ENCODE results near the gene TNRC6A.
"Not testable (repeated sequence)": the region's sequence is repeated elsewhere in the genome, so short reads cannot be mapped to it uniquely, and the experiment has no call there.

The TNRC6A gene

DNA sequence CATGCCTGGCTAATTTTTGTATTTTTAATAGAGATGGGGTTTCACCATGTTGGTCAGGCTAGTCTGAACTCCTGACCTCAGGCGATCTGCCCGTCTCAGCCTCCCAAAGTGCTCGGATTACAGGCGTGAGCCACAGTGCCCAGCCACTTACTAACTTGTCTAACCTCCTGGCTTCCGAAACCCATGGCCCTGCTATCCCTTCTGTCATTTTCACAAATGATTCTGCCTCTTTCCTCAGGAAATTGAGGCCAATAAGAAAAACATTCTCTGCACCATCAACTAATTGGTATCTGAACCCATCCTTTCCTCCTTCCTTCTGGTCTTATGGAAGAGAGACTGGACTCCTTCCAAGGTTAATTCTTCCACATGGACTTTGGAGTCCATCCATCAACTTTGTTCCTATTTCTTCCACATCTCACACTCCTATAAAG lies 27.9 kb upstream of the TNRC6A start:
- Mint-ChIP-seq H3K36me3 (no peaks in the 10 kb centered on the region), H3K27ac (no peak overlapping the region), H3K4me3 (no peak overlapping the region), H3K4me1 (peaks cover 5% of the 10 kb centered on the region), H3K9me3 (peaks cover 3% of the 10 kb centered on the region), H3K27me3 (peaks cover 15% of the 10 kb centered on the region)
- ATAC-seq: no peak

- H3K4me3 Mint-ChIP-seq, H3K36me3 Mint-ChIP-seq, H3K4me1 Mint-ChIP-seq, H3K27me3 Mint-ChIP-seq, H3K9me3 Mint-ChIP-seq, H3K27ac Mint-ChIP-seq, ATAC-seq: not testable (repeated sequence)
Measured at GRCh38 chr16:24707760-24708159, 21.7 kb upstream of the TNRC6A start.

DNA sequence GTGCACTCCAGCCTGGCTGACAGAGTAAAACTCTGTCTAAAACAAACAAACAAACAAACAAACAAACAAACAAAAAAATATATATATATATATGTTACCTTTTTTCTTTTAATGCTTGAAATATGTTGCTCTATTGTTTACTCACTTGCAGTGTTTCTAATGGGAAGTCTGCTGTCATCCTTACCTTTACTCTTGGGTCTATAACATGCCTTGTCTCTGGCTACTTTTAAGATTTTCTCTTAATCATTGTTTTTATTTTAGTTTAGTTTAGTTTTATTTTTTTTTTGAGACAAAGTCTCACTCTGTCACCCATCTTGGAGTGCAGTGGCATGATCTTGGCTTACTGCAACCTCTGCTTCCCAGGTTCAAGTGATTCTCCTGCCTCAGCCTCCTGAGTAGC lies 16.1 kb upstream of the TNRC6A start:
- Mint-ChIP-seq H3K4me1 (no peaks in the 10 kb centered on the region), H3K4me3 (no peak overlapping the region), H3K27me3 (peaks cover 2% of the 10 kb centered on the region), H3K36me3 (no peaks in the 10 kb centered on the region), H3K9me3 (peaks cover 3% of the 10 kb centered on the region), H3K27ac (no peak overlapping the region)
- ATAC-seq: no peak

DNA sequence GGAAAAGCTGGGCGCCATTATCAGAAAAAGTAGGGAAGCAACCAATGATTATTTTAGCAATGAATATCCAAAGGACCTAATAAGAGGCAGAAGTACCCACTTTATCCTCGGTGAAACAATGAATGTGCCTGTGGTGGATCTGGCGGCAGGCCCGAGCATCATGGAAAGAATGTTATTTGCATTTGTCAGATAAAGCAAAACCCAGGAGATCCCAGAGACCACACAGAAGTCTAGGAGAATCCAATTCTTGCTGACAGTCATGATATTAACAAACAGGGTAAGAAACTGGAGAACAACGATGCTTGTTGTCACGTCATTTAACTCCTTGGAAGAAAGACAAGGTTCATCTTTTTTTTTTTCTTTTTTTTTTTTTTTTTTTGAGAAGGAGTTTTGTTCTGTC lies 12.0 kb upstream of the TNRC6A start:
- H3K36me3 Mint-ChIP-seq: no peaks in the 10 kb centered on the region
- peaks cover 9% of the 10 kb centered on the region for H3K27me3 Mint-ChIP-seq
- ATAC-seq: no peak
- H3K9me3 Mint-ChIP-seq: peaks cover 3% of the 10 kb centered on the region
- H3K4me3 Mint-ChIP-seq: no peak overlapping the region
- H3K4me1 Mint-ChIP-seq: no peaks in the 10 kb centered on the region
- H3K27ac Mint-ChIP-seq: no peak overlapping the region

GRCh38 chr16:24718967-24719521 lies 10.4 kb upstream of the TNRC6A start:
- no peaks in the 10 kb centered on the region for H3K9me3 Mint-ChIP-seq
- no peaks in the 10 kb centered on the region for H3K4me1 Mint-ChIP-seq
- no peaks in the 10 kb centered on the region for H3K36me3 Mint-ChIP-seq
- ATAC-seq: no peak
- peaks cover 9% of the 10 kb centered on the region for H3K27me3 Mint-ChIP-seq
- H3K27ac Mint-ChIP-seq: no peak overlapping the region
- H3K4me3 Mint-ChIP-seq: no peak overlapping the region

GRCh38 chr16:24721830-24722238 lies 7.6 kb upstream of the TNRC6A start:
- no peaks in the 10 kb centered on the region for H3K4me1 Mint-ChIP-seq
- H3K27ac Mint-ChIP-seq: no peak overlapping the region
- no peaks in the 10 kb centered on the region for H3K9me3 Mint-ChIP-seq
- peaks cover 9% of the 10 kb centered on the region for H3K27me3 Mint-ChIP-seq
- H3K4me3 Mint-ChIP-seq: no peak overlapping the region
- no peaks in the 10 kb centered on the region for H3K36me3 Mint-ChIP-seq
- ATAC-seq: no peak

DNA sequence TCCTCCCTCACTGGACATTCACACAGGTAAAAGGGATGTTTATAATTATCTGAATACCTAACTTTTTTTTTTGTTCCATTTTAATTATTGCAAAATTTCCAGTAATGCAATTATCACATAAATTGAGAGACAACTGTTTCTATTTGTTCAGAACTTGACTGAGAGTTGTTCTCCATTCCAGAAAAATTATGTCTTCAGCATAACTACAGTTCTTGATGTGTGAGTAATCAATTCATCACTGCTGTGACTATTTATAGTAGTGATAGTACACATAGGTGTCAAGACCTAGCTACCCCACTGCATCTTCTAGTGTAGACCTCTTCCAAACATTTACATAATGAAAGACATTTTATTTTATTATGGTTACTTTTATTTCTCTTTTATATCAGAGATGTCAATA lies 5.8 kb upstream of the TNRC6A start:
- ATAC-seq: no peak

GRCh38 chr16:24728011-24728410 lies 1.4 kb upstream of the TNRC6A start:
- peak overlapping the region; percentile 14 for H3K4me3 Mint-ChIP-seq
- H3K4me1 Mint-ChIP-seq: peaks cover 23% of the 10 kb centered on the region
- no peaks in the 10 kb centered on the region for H3K27me3 Mint-ChIP-seq
- no peaks in the 10 kb centered on the region for H3K9me3 Mint-ChIP-seq
- peaks cover 13% of the 10 kb centered on the region for H3K36me3 Mint-ChIP-seq
- ATAC-seq: no peak
- H3K27ac Mint-ChIP-seq: no peak overlapping the region

More for the DNA sequence above, 5.8 kb upstream of the TNRC6A start:
- Mint-ChIP-seq H3K27me3 (peaks cover 4% of the 10 kb centered on the region), H3K36me3 (no peaks in the 10 kb centered on the region), H3K9me3 (no peaks in the 10 kb centered on the region), H3K4me1 (no peaks in the 10 kb centered on the region), H3K4me3 (no peak overlapping the region), H3K27ac (no peak overlapping the region)

DNA sequence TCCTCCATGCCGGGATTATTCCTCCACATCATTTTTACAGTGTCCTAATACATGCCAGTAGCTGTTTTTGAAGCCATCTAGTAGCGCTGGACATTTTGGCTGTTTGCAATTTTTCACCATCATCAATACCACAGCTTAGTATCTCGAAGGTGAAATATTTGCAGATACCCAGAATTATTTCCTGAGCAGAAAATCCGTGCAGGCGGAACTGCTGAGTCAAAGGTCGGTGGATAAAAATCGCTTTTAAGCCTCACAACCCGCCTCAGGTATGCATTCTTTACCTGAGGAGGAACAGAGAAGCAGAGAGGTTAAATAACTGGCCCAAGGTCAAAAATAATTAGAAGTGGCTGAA lies 584 bp upstream of the TNRC6A start:
- ATAC-seq: no peak

DNA sequence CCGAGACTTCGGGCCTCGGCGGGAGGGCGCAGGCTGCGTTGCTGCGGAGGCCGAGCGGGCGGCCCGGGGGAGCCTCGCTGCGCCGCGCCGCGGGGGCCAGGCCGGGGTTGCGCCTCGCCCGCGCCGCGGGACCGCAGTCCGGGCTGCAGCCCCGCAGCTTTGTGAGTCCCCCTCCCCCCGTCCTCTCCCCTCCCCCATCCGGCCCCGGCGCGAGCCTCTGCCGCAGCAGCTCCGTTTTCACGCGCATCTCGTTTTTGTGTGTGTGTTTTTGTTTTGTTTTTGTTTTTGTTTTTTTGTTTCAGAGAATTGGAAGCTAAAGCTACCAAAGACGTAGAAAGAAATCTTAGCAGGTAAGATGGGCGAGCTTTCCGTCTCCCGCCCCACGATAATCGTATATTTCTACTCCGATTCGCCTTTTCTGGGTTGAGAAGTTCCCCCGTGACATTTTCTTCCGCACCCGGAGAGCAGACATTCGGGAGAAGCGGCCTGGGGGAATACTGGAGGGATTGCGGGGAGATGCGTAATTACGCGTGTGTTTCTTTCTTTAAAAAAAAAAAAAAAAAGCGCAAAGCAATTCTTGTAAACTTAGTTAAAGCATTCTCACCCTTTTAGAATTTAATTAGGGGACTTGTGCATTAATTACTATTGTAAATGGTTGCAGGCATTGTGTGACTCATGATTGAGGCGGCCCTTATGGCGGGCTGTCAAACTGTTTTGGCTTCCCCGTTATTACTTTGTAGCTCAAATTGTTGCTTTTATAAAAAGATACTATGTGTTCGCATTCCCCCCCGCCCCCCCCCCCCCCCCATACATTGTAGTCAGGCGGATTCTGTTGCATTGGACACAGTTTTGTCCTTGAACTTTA lies 732 bp downstream of the TNRC6A start:
- Mint-ChIP-seq H3K27ac (peak overlapping the region; percentile 98), H3K36me3 (peaks cover 25% of the 10 kb centered on the region), H3K9me3 (no peaks in the 10 kb centered on the region), H3K4me1 (peaks cover 42% of the 10 kb centered on the region), H3K27me3 (no peaks in the 10 kb centered on the region), H3K4me3 (peak overlapping the region; percentile 98)
- ATAC-seq: peak; percentile 65

More for the DNA sequence above, 584 bp upstream of the TNRC6A start:
- H3K9me3 Mint-ChIP-seq: no peaks in the 10 kb centered on the region
- H3K4me3 Mint-ChIP-seq: peak overlapping the region; percentile 84
- H3K36me3 Mint-ChIP-seq: peaks cover 21% of the 10 kb centered on the region
- H3K27me3 Mint-ChIP-seq: no peaks in the 10 kb centered on the region
- peak overlapping the region; percentile 98 for H3K27ac Mint-ChIP-seq
- H3K4me1 Mint-ChIP-seq: peaks cover 31% of the 10 kb centered on the region

DNA sequence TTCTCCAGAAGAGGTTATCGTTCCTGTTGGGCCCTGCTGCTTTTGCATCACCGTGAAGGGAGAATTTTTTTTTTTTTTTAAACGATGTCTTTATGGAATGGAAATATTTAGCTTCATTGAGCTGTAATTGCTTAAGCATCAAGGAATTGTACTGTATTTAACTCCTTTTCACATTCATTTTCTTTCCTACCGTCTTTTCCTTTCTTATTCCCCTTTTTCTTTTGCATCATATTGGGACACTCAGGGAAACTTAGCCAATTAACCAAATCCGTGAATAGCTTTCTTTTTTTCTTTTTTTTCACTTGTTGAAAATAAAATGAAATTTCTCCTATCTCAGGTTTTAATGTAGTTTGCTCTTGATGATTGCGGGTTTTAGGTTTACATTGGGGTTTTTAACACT lies 1.5 kb downstream of the TNRC6A start:
- ATAC-seq: no peak
- H3K27me3 Mint-ChIP-seq: no peaks in the 10 kb centered on the region
- H3K27ac Mint-ChIP-seq: peak overlapping the region; percentile 98
- peak overlapping the region; percentile 98 for H3K4me3 Mint-ChIP-seq
- H3K4me1 Mint-ChIP-seq: peaks cover 48% of the 10 kb centered on the region
- H3K9me3 Mint-ChIP-seq: no peaks in the 10 kb centered on the region
- H3K36me3 Mint-ChIP-seq: peaks cover 25% of the 10 kb centered on the region

DNA sequence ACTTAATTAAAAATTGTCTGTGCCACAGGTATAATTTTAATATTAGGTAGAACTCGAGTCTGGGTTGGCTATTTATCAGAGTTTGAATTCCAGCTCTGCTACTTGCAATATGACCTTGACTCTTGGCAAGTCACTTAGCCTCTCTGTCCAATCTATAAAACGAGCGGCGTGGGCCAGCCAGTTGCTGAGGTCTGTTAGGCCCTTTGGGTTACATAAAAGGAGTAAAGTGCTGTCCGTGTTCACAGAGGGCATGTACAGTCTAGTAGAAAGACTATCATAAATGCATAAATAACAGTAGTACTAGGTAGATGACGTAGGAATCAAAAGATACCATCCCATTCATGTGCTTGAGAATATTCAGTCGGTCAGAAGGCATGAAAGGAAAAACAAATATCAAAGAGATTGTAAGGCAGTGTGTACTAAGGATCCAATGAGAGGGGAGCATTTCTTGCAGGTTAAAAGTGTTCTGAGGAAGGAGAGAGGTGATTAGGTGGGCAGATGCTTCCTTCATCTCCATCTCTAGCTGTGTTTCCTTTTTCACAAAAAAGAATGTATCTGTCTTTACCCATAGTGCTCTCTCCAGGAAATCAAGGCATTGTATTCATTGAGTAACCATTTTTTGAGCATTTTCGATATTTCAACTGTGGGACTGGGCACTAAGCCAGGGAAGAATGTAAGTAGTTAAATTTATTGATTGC lies 2.4 kb downstream of the TNRC6A start:
- Mint-ChIP-seq H3K9me3 (no peaks in the 10 kb centered on the region), H3K4me3 (no peak overlapping the region), H3K27ac (no peak overlapping the region), H3K4me1 (peaks cover 57% of the 10 kb centered on the region), H3K36me3 (peaks cover 25% of the 10 kb centered on the region), H3K27me3 (no peaks in the 10 kb centered on the region)
- ATAC-seq: no peak

DNA sequence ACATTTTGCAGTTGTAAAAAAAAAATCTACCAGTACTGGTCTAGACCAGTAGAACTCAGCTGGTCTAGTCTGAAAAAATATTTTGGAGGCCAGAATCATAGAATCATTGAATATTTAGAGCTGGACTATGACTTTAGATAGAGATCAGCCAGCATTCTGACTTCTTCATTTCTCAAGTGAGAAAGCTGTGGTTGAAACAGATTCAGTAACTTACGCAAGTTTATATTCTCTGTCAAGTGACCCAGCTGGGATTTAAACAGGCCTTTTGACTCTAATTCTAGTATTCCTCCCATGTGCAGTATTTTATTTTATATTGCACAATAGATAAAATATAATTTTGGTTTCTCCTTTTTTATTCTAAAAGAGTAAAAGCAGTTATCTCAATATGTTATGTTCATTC lies 4.9 kb downstream of the TNRC6A start:
- ATAC-seq: no peak
- Mint-ChIP-seq H3K36me3 (peaks cover 39% of the 10 kb centered on the region), H3K27ac (peak overlapping the region; percentile 67), H3K4me1 (peaks cover 82% of the 10 kb centered on the region), H3K4me3 (no peak overlapping the region), H3K9me3 (no peaks in the 10 kb centered on the region), H3K27me3 (no peaks in the 10 kb centered on the region)

GRCh38 chr16:24736758-24737157 lies 7.3 kb downstream of the TNRC6A start:
- no peak for ATAC-seq
- no peaks in the 10 kb centered on the region for H3K9me3 Mint-ChIP-seq
- no peaks in the 10 kb centered on the region for H3K27me3 Mint-ChIP-seq
- H3K36me3 Mint-ChIP-seq: peaks cover 49% of the 10 kb centered on the region
- peaks cover 87% of the 10 kb centered on the region for H3K4me1 Mint-ChIP-seq
- no peak overlapping the region for H3K4me3 Mint-ChIP-seq
- no peak overlapping the region for H3K27ac Mint-ChIP-seq

DNA sequence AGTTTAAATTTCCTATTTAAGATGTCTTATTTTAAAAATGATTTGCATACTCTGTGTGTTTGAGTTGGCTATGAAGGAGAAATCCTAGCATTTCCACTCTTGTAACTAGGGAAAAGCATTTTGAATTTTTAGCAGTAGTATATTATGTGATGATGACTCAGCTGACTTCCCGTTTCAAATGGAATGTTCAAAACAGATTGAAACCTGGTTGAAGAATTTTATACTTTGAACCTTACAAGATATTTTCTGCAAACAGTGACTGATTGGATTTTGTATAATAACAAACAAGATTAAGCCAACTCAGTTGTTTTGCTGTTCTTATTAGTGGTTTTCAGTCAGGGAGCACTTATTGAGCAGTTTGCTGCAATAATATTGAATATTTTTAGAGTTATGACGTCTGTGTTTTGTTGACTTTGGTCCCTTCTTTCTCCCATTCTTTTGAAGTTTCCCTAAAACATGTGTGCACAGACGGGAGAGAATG lies 8.0 kb downstream of the TNRC6A start:
- H3K27me3 Mint-ChIP-seq: no peaks in the 10 kb centered on the region
- no peak for ATAC-seq
- H3K27ac Mint-ChIP-seq: peak overlapping the region; percentile 57
- peaks cover 86% of the 10 kb centered on the region for H3K4me1 Mint-ChIP-seq
- H3K9me3 Mint-ChIP-seq: no peaks in the 10 kb centered on the region
- no peak overlapping the region for H3K4me3 Mint-ChIP-seq
- H3K36me3 Mint-ChIP-seq: peaks cover 48% of the 10 kb centered on the region
